Smooth muscle cell (in vitro differentiated cells): ENCODE measurements around the gene RAB11FIP3. TPM values are rescaled to one million over a fixed set of nuclear protein-coding genes. Genes with fewer than 3 reads are reported as not detected.
"Not testable (repeated sequence)": the region's sequence is repeated elsewhere in the genome, so short reads cannot be mapped to it uniquely, and the experiment has no call there.

Experiments
- DNase-seq: peaks from one replicate; lab custom pipeline; 2025; ENCODE audit not compliant: unreplicated experiment; lab: John Stamatoyannopoulos, UW
- H2AFZ ChIP-seq: fragments of 200-600 bp; sonication (generic); 2 replicates; pipeline ENCODE4 v1.6.0; 2016; ENCODE audit warnings: antibody characterized with exemption, low read depth, mild to moderate bottlenecking
- H3F3A ChIP-seq: fragments of 200-600 bp; sonication (generic); 2 replicates; pipeline ENCODE4 v1.6.0; 2017; ENCODE audit warnings: antibody characterized with exemption, low read depth
- H3K27ac ChIP-seq: fragments of 200-600 bp; sonication (generic); 2 replicates; pipeline ENCODE4 v1.5.1; 2016; ENCODE audit warnings: low read depth, mild to moderate bottlenecking
- H3K27me3 ChIP-seq: fragments of 200-600 bp; sonication (generic); 2 replicates; pipeline ENCODE4 v1.6.1; 2016; ENCODE audit warnings: low read depth, mild to moderate bottlenecking
- H3K36me3 ChIP-seq: fragments of 200-600 bp; sonication (generic); 2 replicates; pipeline ENCODE4 v1.5.1; 2016; ENCODE audit warnings: low read depth
- H3K4me1 ChIP-seq: fragments of 200-600 bp; sonication (generic); 2 replicates; pipeline ENCODE4 v1.5.1; 2016; ENCODE audit warnings: low read depth
- H3K4me2 ChIP-seq: fragments of 200-600 bp; sonication (generic); 2 replicates; pipeline ENCODE4 v1.6.0; 2016; ENCODE audit warnings: mild to moderate bottlenecking
- H3K4me3 ChIP-seq: fragments of 200-600 bp; sonication (generic); 2 replicates; pipeline ENCODE4 v1.5.1; 2016; ENCODE audit warnings: mild to moderate bottlenecking
- H3K79me2 ChIP-seq: fragments of 200-600 bp; sonication (generic); 2 replicates; pipeline ENCODE4 v1.6.0; 2016; ENCODE audit warnings: low read depth, mild to moderate bottlenecking
- H3K9ac ChIP-seq: fragments of 200-600 bp; sonication (generic); 2 replicates; pipeline ENCODE4 v1.6.0; 2016; ENCODE audit warnings: low read depth
- H3K9me3 ChIP-seq: fragments of 200-600 bp; sonication (generic); replicated peaks from 2 replicates; pipeline ENCODE4 v1.5.1; 2016; ENCODE audit warnings: low read depth
- H4K20me1 ChIP-seq: fragments of 200-600 bp; sonication (generic); 2 replicates; pipeline ENCODE4 v1.6.0; 2016; ENCODE audit warnings: low read depth
- WGBS: methylation state at CpG from one replicate; pipeline ENCODE4 v1.1.7; 2016; ENCODE audit warnings: low lambda C conversion rate; 5-methylcytosine and 5-hydroxymethylcytosine counted together
- polyA plus RNA-seq: library from polyadenylated mRNA; unstranded; fragments of >200 nt; fragmentation: Nextera tagmentation; extraction: Ambion mirVana; gene quantifications from 2 replicates; pipeline ENCODE4 v1.2.1, GENCODE V29; 2016
- total RNA-seq: library from RNA; depleted of rRNA; stranded (reverse); fragments of >200 nt; gene quantifications from 2 replicates; pipeline ENCODE4 v1.2.3, GENCODE V29; 2014
- TF ChIP-seq, protein P1 (sequence below): fragments of 200-600 bp; sonication (generic); IDR thresholded peaks from 2 replicates; pipeline ENCODE4 v1.5.1; 2017; ENCODE audit warnings: borderline replicate concordance, mild to moderate bottlenecking, antibody characterized with exemption; ENCODE audit not compliant: insufficient read depth, poor library complexity, severe bottlenecking

Gene RAB11FIP3
- total and polyA plus RNA-seq, 2 experiments from 2014 or later = 19.5 to 20.4 TPM

DNA sequence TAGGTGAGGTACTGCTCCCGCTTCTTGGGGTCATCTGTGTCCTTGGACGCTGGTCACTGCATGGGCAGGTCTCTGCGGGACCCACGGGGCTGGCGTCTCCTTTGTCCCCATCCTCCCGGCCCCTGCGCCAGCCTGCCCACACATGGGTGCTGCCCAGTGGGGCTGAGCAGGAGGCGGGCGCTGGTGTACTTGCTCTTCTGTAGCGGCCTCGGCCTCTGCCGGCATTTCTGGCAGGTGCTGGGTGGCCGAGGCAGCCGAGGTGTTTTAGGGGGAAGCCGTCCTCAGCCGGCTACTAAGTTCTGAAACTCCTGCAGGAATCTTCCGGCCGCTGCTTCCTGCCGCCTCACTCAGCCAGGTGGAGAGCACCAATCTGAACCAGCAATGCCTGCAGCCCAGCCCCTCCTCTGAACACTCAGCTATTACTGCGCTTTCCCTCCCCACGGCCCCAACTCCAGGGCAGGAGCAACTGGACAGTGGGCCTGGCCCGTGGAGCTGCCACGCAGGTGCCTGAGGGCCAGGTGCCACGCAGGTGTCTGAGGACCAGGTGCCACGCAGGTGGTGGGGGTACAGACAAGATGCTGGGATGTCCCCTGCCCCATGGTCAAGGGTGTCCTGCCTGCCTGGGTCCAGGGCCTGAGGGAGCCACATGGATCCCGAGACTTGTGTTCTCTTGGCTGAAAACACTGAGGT, 13.7 kb upstream of the RAB11FIP3 start:
- Histone ChIP-seq H4K20me1 (no peaks in the 10 kb centered on the region), H2AFZ (no peak overlapping the region), H3K27ac (no peak overlapping the region), H3K36me3 (no peaks in the 10 kb centered on the region), H3K27me3 (no peaks in the 10 kb centered on the region), H3F3A (no peaks in the 10 kb centered on the region), H3K4me3 (no peak overlapping the region), H3K4me2 (no peak overlapping the region), H3K4me1 (no peaks in the 10 kb centered on the region), H3K9ac (no peak overlapping the region), H3K79me2 (no peaks in the 10 kb centered on the region), H3K9me3 (no peaks in the 10 kb centered on the region)
- TF ChIP-seq, protein P1, sequence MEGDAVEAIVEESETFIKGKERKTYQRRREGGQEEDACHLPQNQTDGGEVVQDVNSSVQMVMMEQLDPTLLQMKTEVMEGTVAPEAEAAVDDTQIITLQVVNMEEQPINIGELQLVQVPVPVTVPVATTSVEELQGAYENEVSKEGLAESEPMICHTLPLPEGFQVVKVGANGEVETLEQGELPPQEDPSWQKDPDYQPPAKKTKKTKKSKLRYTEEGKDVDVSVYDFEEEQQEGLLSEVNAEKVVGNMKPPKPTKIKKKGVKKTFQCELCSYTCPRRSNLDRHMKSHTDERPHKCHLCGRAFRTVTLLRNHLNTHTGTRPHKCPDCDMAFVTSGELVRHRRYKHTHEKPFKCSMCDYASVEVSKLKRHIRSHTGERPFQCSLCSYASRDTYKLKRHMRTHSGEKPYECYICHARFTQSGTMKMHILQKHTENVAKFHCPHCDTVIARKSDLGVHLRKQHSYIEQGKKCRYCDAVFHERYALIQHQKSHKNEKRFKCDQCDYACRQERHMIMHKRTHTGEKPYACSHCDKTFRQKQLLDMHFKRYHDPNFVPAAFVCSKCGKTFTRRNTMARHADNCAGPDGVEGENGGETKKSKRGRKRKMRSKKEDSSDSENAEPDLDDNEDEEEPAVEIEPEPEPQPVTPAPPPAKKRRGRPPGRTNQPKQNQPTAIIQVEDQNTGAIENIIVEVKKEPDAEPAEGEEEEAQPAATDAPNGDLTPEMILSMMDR = no peak
- 98% methylated on average over 26 of the region's 26 CpGs for WGBS
- DNase-seq = no peak

DNA sequence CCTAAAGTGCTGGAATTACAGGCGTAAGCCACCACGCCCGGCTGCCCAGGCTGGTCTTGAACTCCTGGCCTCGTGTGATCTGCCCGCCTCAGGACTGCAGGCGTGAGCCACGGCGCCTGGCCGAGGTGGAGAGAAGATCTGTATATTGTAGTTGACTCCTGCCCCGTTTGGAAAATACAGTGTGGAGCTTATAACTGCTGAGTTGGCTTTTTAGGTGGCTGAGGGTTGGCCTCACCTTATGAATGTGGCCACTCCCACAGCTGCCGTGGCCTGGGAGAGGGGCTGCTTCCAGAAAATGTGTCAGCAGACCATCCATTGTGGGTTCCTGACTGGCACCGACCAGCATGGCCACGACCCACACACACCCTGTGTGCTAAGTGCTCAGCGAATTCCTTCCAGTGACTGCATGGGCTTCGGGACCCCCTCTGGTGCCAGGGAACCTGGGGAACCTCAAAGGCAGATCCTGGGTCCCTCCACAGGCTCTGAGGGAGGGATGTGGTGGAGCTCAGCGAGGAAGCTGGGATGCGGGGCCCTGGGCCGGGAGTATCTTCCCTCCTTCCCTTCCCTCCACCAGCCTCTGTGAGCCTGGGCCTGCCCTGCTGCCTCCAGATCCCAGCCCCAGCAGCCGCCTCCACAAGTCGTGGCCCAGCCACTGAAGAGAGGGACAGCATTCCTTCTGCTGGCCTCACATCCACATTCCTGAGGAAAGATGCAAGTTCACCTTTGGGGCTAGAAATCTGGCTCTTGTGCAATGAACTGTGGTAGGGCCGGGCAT, 10.9 kb upstream of the RAB11FIP3 start:
- no peak overlapping the region for H2AFZ ChIP-seq
- H3K4me3 ChIP-seq = no peak overlapping the region
- no peaks in the 10 kb centered on the region for H3K9me3 ChIP-seq
- H3K79me2 ChIP-seq = no peaks in the 10 kb centered on the region
- no peaks in the 10 kb centered on the region for H3K27me3 ChIP-seq
- 92% methylated on average over 21 of the region's 21 CpGs for WGBS
- H3F3A ChIP-seq = no peaks in the 10 kb centered on the region
- DNase-seq = no peak
- no peaks in the 10 kb centered on the region for H3K4me1 ChIP-seq
- no peaks in the 10 kb centered on the region for H3K36me3 ChIP-seq
- TF ChIP-seq, protein P1 = no peak
- no peaks in the 10 kb centered on the region for H4K20me1 ChIP-seq
- H3K9ac ChIP-seq = no peak overlapping the region
- H3K27ac ChIP-seq = no peak overlapping the region
- no peak overlapping the region for H3K4me2 ChIP-seq

DNA sequence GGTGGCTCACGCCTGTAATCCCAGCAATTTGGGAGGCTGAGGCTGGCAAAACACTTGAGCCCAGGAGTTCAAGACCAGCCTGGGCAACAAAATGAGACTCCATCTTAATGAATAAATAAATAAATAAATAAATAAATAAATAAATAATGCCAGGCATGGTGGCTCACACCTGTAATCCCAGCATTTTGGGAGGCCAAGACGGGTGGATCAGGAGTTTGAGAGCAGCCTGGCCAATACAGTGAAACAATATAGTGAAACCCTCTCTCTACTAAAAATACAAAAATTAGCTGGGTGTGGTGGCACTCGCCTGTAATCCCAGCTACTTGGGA, 10.3 kb upstream of the RAB11FIP3 start:
- not testable (repeated sequence) for DNase-seq, H3K4me2 ChIP-seq, H3K4me1 ChIP-seq, H3F3A ChIP-seq, H3K36me3 ChIP-seq, H2AFZ ChIP-seq, H3K27me3 ChIP-seq, H3K4me3 ChIP-seq, H3K9me3 ChIP-seq, H4K20me1 ChIP-seq, H3K27ac ChIP-seq, H3K9ac ChIP-seq, H3K79me2 ChIP-seq
- 94% methylated on average over 3 of the region's 3 CpGs for WGBS

DNA sequence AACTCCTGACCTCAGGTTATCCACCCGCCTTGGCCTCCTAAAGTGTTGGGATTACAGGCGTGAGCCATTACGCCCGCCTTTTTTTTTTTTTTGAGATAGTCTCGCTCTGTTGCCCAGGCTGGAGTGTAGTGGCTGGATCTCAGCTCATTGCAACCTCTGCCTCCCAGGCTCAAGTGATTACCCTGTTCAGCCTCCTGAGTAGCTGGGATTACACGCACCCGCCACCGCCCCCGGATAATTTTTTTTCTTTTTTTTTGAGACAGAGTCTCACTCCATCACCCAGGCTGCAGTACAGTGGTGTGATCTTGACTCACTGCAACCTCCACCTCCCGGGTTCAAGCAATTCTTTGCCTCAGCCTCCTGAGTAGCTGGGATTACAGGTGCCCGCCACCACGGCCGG, 3.3 kb upstream of the RAB11FIP3 start:
- WGBS = 88% methylated on average over 13 of the region's 13 CpGs
- not testable (repeated sequence) for H2AFZ ChIP-seq, H3K4me2 ChIP-seq, DNase-seq, H3K27me3 ChIP-seq, H3K9me3 ChIP-seq, H3K9ac ChIP-seq, H3K27ac ChIP-seq, H3K4me3 ChIP-seq, H3K36me3 ChIP-seq
- Histone ChIP-seq H4K20me1 (peaks cover 10% of the 10 kb centered on the region), H3F3A (peaks cover 10% of the 10 kb centered on the region), H3K79me2 (peaks cover 10% of the 10 kb centered on the region), H3K4me1 (peaks cover 12% of the 10 kb centered on the region)
